ENCODE measurements around the gene RSPH1.
A peak's percentile ranks its signal among the peaks of the same experiment; 100 is the strongest.
"Not testable (repeated sequence)": the region's sequence is repeated elsewhere in the genome, so short reads cannot be mapped to it uniquely, and the experiment has no call there.

RSPH1 gene

DNA sequence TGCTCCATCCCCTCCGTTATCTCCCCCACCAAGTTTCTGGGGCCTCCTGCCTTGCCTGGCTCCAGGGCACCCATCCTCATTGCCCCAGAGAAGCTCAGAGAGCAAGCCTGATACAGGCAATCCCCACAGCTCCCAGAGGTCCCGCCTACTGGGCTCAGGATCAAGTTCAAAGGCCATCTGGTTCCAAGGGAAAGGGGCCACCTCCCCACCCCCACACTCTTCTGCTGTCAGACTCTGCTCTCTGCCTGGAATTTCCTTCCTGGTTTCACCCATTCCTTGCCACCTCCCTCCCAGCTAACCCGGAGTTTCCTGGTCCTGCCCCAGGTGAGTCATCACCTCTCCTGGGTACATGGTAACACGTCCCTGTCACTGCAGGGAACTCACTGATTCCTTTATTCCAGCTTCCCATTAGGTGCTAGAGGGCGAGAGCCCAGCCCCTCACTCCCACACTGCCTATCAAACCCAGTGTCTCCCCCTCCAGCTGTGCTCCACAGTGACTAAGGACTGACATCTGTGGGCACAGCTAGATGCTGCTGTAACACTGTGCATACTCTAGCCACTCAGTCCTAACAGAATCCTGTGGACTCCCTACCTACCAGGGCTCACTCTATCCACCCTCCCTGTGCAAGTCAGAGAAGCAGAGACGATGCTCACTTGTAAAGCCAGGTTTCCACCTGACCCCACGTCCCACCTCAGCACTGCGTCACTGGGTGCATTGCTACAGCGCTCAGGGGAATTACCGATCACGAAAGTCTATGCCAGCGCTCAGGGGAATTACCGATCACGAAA, 21.8 kb downstream of the RSPH1 start:
- peak overlapping the region; percentile 77 for H3K27ac ChIP-seq

DNA sequence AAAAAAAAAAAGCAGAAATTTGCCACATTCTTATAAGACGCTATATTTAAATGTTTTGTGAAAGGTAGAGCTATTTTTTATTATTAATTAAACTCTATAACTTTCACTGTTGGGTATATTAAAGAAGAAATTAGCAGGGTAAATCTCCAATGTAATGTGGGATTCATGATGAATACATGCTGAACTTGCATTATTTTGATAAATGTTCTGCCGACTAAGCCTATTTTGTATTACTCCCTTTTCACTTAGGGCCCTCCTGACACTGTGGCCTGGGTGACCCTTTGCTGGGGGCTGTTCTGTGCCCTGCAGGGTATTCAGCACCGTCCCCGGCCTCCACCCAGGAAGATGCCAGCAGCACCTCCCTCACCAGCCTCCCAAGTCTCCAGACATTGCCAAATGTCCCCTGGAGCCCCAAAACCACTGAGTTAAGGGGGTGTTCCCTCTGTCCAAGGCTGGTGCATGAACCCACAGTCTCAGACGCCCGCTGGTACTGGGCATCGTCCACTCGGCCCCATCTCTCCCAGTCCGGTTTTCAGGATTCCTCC, 22.5 kb downstream of the RSPH1 start:
- TF ChIP-seq, protein P1, sequence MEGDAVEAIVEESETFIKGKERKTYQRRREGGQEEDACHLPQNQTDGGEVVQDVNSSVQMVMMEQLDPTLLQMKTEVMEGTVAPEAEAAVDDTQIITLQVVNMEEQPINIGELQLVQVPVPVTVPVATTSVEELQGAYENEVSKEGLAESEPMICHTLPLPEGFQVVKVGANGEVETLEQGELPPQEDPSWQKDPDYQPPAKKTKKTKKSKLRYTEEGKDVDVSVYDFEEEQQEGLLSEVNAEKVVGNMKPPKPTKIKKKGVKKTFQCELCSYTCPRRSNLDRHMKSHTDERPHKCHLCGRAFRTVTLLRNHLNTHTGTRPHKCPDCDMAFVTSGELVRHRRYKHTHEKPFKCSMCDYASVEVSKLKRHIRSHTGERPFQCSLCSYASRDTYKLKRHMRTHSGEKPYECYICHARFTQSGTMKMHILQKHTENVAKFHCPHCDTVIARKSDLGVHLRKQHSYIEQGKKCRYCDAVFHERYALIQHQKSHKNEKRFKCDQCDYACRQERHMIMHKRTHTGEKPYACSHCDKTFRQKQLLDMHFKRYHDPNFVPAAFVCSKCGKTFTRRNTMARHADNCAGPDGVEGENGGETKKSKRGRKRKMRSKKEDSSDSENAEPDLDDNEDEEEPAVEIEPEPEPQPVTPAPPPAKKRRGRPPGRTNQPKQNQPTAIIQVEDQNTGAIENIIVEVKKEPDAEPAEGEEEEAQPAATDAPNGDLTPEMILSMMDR (conservative IDR thresholded peaks at IDR 0.05): no peak
- no peak for TF ChIP-seq ZFX (IDR thresholded peaks at IDR 0.05)
- peak overlapping the region; percentile 77 for H3K27ac ChIP-seq

More for the DNA sequence above, 21.8 kb downstream of the RSPH1 start:
- TF ChIP-seq ZFX (IDR thresholded peaks at IDR 0.05): no peak
- TF ChIP-seq, protein P1 (conservative IDR thresholded peaks at IDR 0.05): no peak

DNA sequence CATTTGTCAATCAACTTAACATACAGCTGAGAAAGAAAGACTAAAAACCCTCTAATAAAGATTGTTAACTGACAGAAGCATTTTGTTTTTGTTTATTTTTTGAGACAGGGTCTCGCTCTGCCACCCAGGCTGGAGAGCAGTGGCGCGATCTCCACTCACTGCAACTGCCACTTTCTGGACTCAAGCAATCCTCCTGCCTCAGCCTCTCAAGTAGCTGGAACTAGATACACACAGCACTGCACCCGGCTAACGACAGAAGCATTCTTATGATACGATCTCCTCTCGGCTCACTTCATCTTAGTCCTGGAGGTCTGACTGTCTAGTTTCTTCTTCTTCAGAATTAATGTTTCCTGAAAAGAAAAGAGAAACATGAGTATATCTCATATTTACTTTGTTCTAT, 23.5 kb downstream of the RSPH1 start:
- TF ChIP-seq, protein P1 (conservative IDR thresholded peaks at IDR 0.05): no peak
- TF ChIP-seq ZFX (IDR thresholded peaks at IDR 0.05): no peak
- no peak overlapping the region for H3K27ac ChIP-seq

DNA sequence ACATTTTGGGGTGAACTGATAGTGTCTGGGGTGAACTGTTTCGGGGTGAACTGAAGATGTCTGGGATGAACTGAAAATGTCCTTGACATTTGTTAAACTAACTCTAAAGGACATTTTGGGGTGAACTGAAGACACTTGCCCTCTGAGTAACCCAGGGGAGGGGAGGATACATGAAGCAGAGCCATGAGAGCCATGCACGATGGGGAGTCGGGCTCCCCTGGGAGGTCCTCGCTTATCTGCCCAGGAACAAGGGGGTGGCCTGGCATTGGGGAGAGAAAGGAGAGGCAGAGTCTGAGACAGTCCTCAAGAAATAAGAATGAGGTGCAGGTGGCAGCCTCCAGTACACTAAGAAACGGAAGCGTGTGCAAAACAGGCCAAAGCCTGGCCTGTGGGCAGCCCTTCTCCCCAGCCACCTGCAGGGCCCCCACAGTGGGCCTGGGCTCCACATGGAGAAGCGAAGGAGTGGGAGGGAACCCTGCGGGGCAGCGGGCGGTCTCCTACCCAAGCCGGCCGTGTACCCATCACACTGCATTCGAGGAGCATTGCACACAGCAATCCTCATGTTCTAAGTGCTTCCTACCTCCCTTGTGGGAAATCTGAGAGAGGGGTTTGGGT, 24.2 kb downstream of the RSPH1 start:
- TF ChIP-seq, protein P1 (conservative IDR thresholded peaks at IDR 0.05): no peak
- no peak for TF ChIP-seq ZFX (IDR thresholded peaks at IDR 0.05)
- no peak overlapping the region for H3K27ac ChIP-seq

DNA sequence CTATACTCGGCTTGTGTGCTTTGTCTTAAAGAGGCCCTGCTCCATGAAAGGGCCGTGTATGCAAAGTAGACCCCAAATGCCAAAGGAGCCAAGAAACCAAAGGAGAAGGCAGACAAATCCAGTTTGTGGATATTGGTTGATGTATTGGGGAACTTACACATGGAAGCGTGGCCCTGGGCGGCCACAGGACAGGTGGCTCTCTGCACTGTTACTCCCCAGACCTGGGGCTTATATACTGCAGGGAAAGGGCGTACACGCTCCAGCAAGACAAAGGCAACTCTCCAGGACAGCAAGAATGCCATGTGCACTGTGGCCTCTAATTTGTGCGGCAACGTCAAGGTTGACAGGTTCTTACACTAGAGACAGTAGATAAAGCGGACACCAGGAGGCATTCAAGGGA, 24.8 kb downstream of the RSPH1 start:
- no peak overlapping the region for H3K27ac ChIP-seq
- no peak for TF ChIP-seq ZFX (IDR thresholded peaks at IDR 0.05)
- TF ChIP-seq, protein P1 (conservative IDR thresholded peaks at IDR 0.05): no peak

DNA sequence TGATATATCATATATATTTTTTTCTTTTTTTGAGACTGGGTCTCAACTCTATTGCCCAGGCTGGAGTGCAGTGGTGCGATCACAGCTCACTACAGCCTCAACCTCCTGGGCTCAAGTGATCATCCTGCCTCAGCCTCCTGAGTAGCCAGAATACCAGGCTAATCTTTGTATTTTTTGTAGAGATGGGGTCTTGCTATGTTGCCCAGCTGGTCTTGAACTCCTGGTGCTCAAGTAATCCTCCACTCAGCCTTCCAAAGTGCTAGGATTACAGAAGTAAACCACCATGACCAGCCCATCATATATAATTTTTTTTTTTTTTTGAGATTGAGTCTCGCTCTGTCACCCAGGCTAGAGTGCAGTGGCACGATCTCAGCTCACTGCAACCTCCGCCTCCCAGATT, 26.3 kb downstream of the RSPH1 start:
- H3K27ac ChIP-seq: not testable (repeated sequence)

DNA sequence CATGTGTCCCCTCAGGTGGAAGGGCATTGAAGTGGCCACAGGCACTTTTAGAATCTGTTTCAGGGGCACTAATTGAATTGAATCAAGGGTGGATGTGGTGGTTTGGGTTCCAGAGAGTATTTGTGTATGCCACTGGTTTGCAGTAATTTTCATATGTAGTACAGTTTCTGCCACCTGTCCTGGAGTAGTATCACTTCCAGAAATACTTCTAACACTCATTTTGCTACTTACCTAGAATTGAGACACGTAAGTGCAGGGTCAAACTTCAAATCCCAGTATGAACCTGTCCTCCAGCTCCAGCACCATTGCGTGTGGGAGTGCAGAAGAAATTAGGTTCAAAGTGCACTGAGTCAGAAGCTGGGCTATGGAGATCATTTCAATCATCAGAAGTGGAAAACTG, 26.8 kb downstream of the RSPH1 start:
- TF ChIP-seq, protein P1 (conservative IDR thresholded peaks at IDR 0.05): no peak
- no peak for TF ChIP-seq ZFX (IDR thresholded peaks at IDR 0.05)
- peak overlapping the region; percentile 56 for H3K27ac ChIP-seq

Data from C4-2B (cell line).